Measurements from ENCODE around the gene INHBC. TPM values are rescaled to one million over a fixed set of nuclear protein-coding genes. Genes with fewer than 3 reads are reported as not detected.
"Not testable (repeated sequence)": the region's sequence is repeated elsewhere in the genome, so short reads cannot be mapped to it uniquely, and the experiment has no call there.

INHBC gene
- not detected in 2 replicates for total RNA-seq (2014; rRNA removed; shearing (Covaris generic))
- polyA plus RNA-seq (2014; cell fraction: nucleus; rRNA removed), result not detected in 2 replicates

- no peak for DNase-seq (ENCODE audit: extremely low read depth, low read depth)
Observed at GRCh38 chr12:57434517-57435223, at the start of gene INHBC. TSS of gene INHBC (plus strand) at chr12:57434784. CDS start at chr12:57434887, 103 bp downstream.

GRCh38 chr12:57385586-57385985, 49.0 kb upstream of the INHBC start:
- no peak for DNase-seq (ENCODE audit: extremely low read depth, low read depth)

GRCh38 chr12:57386187-57386720, 48.3 kb upstream of the INHBC start:
- no peak for DNase-seq (ENCODE audit: extremely low read depth, low read depth)

GRCh38 chr12:57388425-57388824, 46.2 kb upstream of the INHBC start:
- DNase-seq (ENCODE audit: extremely low read depth, low read depth), result no peak

GRCh38 chr12:57389033-57389432, 45.6 kb upstream of the INHBC start:
- DNase-seq (ENCODE audit: extremely low read depth, low read depth), result peak; percentile 30

GRCh38 chr12:57390174-57390573, 44.4 kb upstream of the INHBC start:
- DNase-seq (ENCODE audit: extremely low read depth, low read depth), result no peak

GRCh38 chr12:57395121-57395520, 39.5 kb upstream of the INHBC start:
- DNase-seq (ENCODE audit: extremely low read depth, low read depth), result no peak

GRCh38 chr12:57397441-57397840, 37.1 kb upstream of the INHBC start:
- DNase-seq (ENCODE audit: extremely low read depth, low read depth), result no peak

- not testable (repeated sequence) for DNase-seq (ENCODE audit: extremely low read depth, low read depth)
Observed at GRCh38 chr12:57399718-57400463, 34.7 kb upstream of the INHBC start.

GRCh38 chr12:57401165-57401564, 33.4 kb upstream of the INHBC start:
- DNase-seq (ENCODE audit: extremely low read depth, low read depth), result no peak

- not testable (repeated sequence) for DNase-seq (ENCODE audit: extremely low read depth, low read depth)
Observed at GRCh38 chr12:57402156-57402555, 32.4 kb upstream of the INHBC start.

- no peak for DNase-seq (ENCODE audit: extremely low read depth, low read depth)
Observed at GRCh38 chr12:57404966-57405640, 29.5 kb upstream of the INHBC start.

GRCh38 chr12:57410534-57410933, 24.1 kb upstream of the INHBC start:
- no peak for DNase-seq (ENCODE audit: extremely low read depth, low read depth)

GRCh38 chr12:57414160-57414559, 20.4 kb upstream of the INHBC start:
- DNase-seq (ENCODE audit: extremely low read depth, low read depth), result not testable (repeated sequence)

GRCh38 chr12:57415088-57415487, 19.5 kb upstream of the INHBC start:
- DNase-seq (ENCODE audit: extremely low read depth, low read depth), result no peak

GRCh38 chr12:57416039-57416996, 18.3 kb upstream of the INHBC start:
- DNase-seq (ENCODE audit: extremely low read depth, low read depth), result no peak

GRCh38 chr12:57418255-57418654, 16.3 kb upstream of the INHBC start:
- DNase-seq (ENCODE audit: extremely low read depth, low read depth), result no peak

- DNase-seq (ENCODE audit: extremely low read depth, low read depth), result no peak
Observed at GRCh38 chr12:57419495-57419894, 15.1 kb upstream of the INHBC start.

GRCh38 chr12:57420482-57420881, 14.1 kb upstream of the INHBC start:
- no peak for DNase-seq (ENCODE audit: extremely low read depth, low read depth)

GRCh38 chr12:57426948-57427347, 7.6 kb upstream of the INHBC start:
- not testable (repeated sequence) for DNase-seq (ENCODE audit: extremely low read depth, low read depth)
